Endothelial cell of hepatic sinusoid (primary cell): ENCODE results near the gene TM4SF20.

Experiments
- in situ Hi-C: cut with HindIII; loops from 2 replicates; pipeline ENCODE4 v1.10.0; 2017; ENCODE audit warnings: low sequenced_read_pairs

TM4SF20 gene

GRCh38 chr2:227323818-227324217, 55.3 kb downstream of the TM4SF20 start:
- in situ Hi-C loops: no loop called here

GRCh38 chr2:227322530-227323205, 56.4 kb downstream of the TM4SF20 start:
- in situ Hi-C loops: no loop called here

GRCh38 chr2:227320305-227321094, 58.6 kb downstream of the TM4SF20 start:
- in situ Hi-C loops: no loop called here

GRCh38 chr2:227317834-227318233, 61.3 kb downstream of the TM4SF20 start:
- in situ Hi-C loops: no loop called here

- in situ Hi-C loops: loop anchor here (5.0 kb wide), 1 partner anchor 66 kb away; no protein-coding TSS in a partner anchor
Observed at GRCh38 chr2:227313310-227313709, 65.8 kb downstream of the TM4SF20 start.

GRCh38 chr2:227312579-227312978, 66.5 kb downstream of the TM4SF20 start:
- in situ Hi-C loops: loop anchor here (5.0 kb wide), 1 partner anchor 65 kb away; no protein-coding TSS in a partner anchor
